H9 (cell line): Measurements from ENCODE around the gene MGP. TPM values are rescaled to one million over a fixed set of nuclear protein-coding genes. Genes with fewer than 3 reads are reported as not detected.

Experiments
- DNase-seq: peaks from one replicate; pipeline ENCODE4 v3.0.0-alpha.2; 2017
- H2AFZ ChIP-seq: one replicate; pipeline ENCODE4 v1.6.1; 2013; ENCODE audit warnings: mild to moderate bottlenecking, low read length, control low read depth, moderate library complexity
- H2AK5ac ChIP-seq: 2 replicates; pipeline ENCODE4 v1.6.1; 2013; ENCODE audit warnings: low read length, control low read depth, mixed read lengths; ENCODE audit not compliant: insufficient read length
- H2BK120ac ChIP-seq: one replicate; pipeline ENCODE4 v1.6.1; 2013; ENCODE audit warnings: low read depth, mild to moderate bottlenecking, low read length, control low read depth, inconsistent platforms; ENCODE audit not compliant: poor library complexity, severe bottlenecking
- H2BK12ac ChIP-seq: 2 replicates; pipeline ENCODE4 v1.6.1; 2013; ENCODE audit warnings: low read length, control low read depth, mixed read lengths, low read depth; ENCODE audit not compliant: insufficient read length
- H2BK15ac ChIP-seq: 2 replicates; pipeline ENCODE4 v1.6.1; 2013; ENCODE audit warnings: low read depth, low read length, control low read depth
- H2BK20ac ChIP-seq: one replicate; pipeline ENCODE4 v1.6.1; 2013; ENCODE audit warnings: low read depth, mild to moderate bottlenecking, low read length, control low read depth, inconsistent platforms; ENCODE audit not compliant: poor library complexity, severe bottlenecking
- H2BK5ac ChIP-seq: 2 replicates; pipeline ENCODE4 v1.6.1; 2013; ENCODE audit warnings: low read length, control low read depth, mixed read lengths; ENCODE audit not compliant: insufficient read length
- H3K14ac ChIP-seq: 2 replicates; pipeline ENCODE4 v1.6.1; 2013; ENCODE audit warnings: low read length, control low read depth; ENCODE audit not compliant: insufficient read depth
- H3K18ac ChIP-seq: 2 replicates; pipeline ENCODE4 v1.6.1; 2013; ENCODE audit warnings: low read depth, mild to moderate bottlenecking, mixed read lengths, low read length, control low read depth; ENCODE audit not compliant: insufficient read length
- H3K23ac ChIP-seq: 2 replicates; pipeline ENCODE4 v1.6.1; 2013; ENCODE audit warnings: low read length, control low read depth, mixed read lengths, low read depth; ENCODE audit not compliant: insufficient read length
- H3K23me2 ChIP-seq: 2 replicates; pipeline ENCODE4 v1.6.1; 2013; ENCODE audit warnings: low read depth, mild to moderate bottlenecking, mixed read lengths, low read length, control low read depth; ENCODE audit not compliant: insufficient read length, poor library complexity, severe bottlenecking
- H3K27ac ChIP-seq: 2 replicates; pipeline ENCODE4 v1.5.1; 2013; ENCODE audit warnings: low read length, control low read depth, mixed read lengths, low read depth; ENCODE audit not compliant: insufficient read length
- H3K27me3 ChIP-seq: 2 replicates; pipeline ENCODE4 v1.6.1; 2013; ENCODE audit warnings: low read length, control low read depth, inconsistent platforms; ENCODE audit not compliant: insufficient read depth
- H3K4ac ChIP-seq: 2 replicates; pipeline ENCODE4 v1.6.1; 2013; ENCODE audit warnings: low read depth, mild to moderate bottlenecking, control low read depth, inconsistent platforms, low read length, moderate library complexity
- H3K4me1 ChIP-seq: 2 replicates; pipeline ENCODE4 v1.6.1; 2013; ENCODE audit warnings: low read length, control low read depth, inconsistent platforms; ENCODE audit not compliant: insufficient read depth
- H3K4me2 ChIP-seq: 2 replicates; pipeline ENCODE4 v1.6.1; 2013; ENCODE audit warnings: low read length, control low read depth, mixed read lengths; ENCODE audit not compliant: insufficient read length, insufficient read depth
- H3K56ac ChIP-seq: 2 replicates; pipeline ENCODE4 v1.6.1; 2013; ENCODE audit warnings: low read depth, mild to moderate bottlenecking, mixed read lengths, low read length, control low read depth; ENCODE audit not compliant: insufficient read length
- H3K79me1 ChIP-seq: 2 replicates; pipeline ENCODE4 v1.6.1; 2013; ENCODE audit warnings: low read depth, mild to moderate bottlenecking, moderate library complexity, low read length, control low read depth, inconsistent platforms; ENCODE audit not compliant: insufficient read depth, poor library complexity, severe bottlenecking
- H3K79me2 ChIP-seq: 2 replicates; pipeline ENCODE4 v1.6.1; 2013; ENCODE audit warnings: low read length, control low read depth, inconsistent platforms; ENCODE audit not compliant: insufficient read depth
- H3K9ac ChIP-seq: 2 replicates; pipeline ENCODE4 v1.6.1; 2013; ENCODE audit warnings: low read length, control low read depth, mixed read lengths; ENCODE audit not compliant: insufficient read length; ENCODE audit errors: extremely low read depth
- H3K9me3 ChIP-seq: one replicate; pipeline ENCODE4 v1.6.1; 2013; ENCODE audit warnings: low read depth, low read length, inconsistent platforms; ENCODE audit not compliant: control insufficient read depth
- H3T11ph ChIP-seq: one replicate; pipeline ENCODE4 v1.6.1; 2013; ENCODE audit warnings: mild to moderate bottlenecking, low read length, control low read depth, inconsistent platforms
- H4K20me1 ChIP-seq: one replicate; pipeline ENCODE4 v1.6.1; 2013; ENCODE audit not compliant: control insufficient read depth, insufficient read length, insufficient read depth
- H4K5ac ChIP-seq: 2 replicates; pipeline ENCODE4 v1.6.1; 2013; ENCODE audit warnings: low read depth, mild to moderate bottlenecking, mixed read lengths, low read length, control low read depth; ENCODE audit not compliant: insufficient read length
- H4K8ac ChIP-seq: replicated peaks from 2 replicates; pipeline ENCODE4 v1.6.1; 2013; ENCODE audit warnings: low read length, control low read depth, mixed read lengths, low read depth; ENCODE audit not compliant: insufficient read length
- H4K91ac ChIP-seq: 2 replicates; pipeline ENCODE4 v1.6.1; 2013; ENCODE audit warnings: low read depth, mild to moderate bottlenecking, moderate library complexity, mixed read lengths, low read length, control low read depth; ENCODE audit not compliant: insufficient read length
- H3K27ac Mint-ChIP-seq, 3 experiments: 2 replicates in 2 of 3; 3 replicates in 1 of 3; pipeline ENCODE4 v1.8.0; 2020 to 2021; ENCODE audit warnings: mixed read lengths in 3 of 3, mild to moderate bottlenecking in 1 of 3, moderate library complexity in 1 of 3
- H3K27me3 Mint-ChIP-seq: 2 replicates; pipeline ENCODE4 v1.8.0; 2021; ENCODE audit warnings: low read depth, mild to moderate bottlenecking, moderate library complexity, mixed read lengths
- H3K36me3 Mint-ChIP-seq, 3 experiments: 2 replicates in 2 of 3; 3 replicates in 1 of 3; pipeline ENCODE4 v1.8.0; 2020 to 2021; ENCODE audit warnings: low read depth in 3 of 3, mixed read lengths in 3 of 3; ENCODE audit not compliant: insufficient read depth in 1 of 3
- H3K4me1 Mint-ChIP-seq, 2 experiments: 2 replicates each; pipeline ENCODE4 v1.8.0; 2020; ENCODE audit warnings: mixed read lengths in 2 of 2
- H3K4me3 Mint-ChIP-seq, 2 experiments: 2 replicates in 1 of 2; 3 replicates in 1 of 2; pipeline ENCODE4 v1.8.0; 2020 to 2021; ENCODE audit warnings: mild to moderate bottlenecking in 2 of 2, mixed read lengths in 2 of 2, moderate library complexity in 1 of 2
- H3K9me3 Mint-ChIP-seq, 2 experiments: 2 replicates in 1 of 2; 3 replicates in 1 of 2; pipeline ENCODE4 v1.8.0; 2020; ENCODE audit warnings: mild to moderate bottlenecking in 2 of 2, mixed read lengths in 2 of 2, moderate library complexity in 1 of 2
- CTCF ChIP-seq: fragments of 200-600 bp; sonication (generic); conservative IDR thresholded peaks from 3 replicates; pipeline ENCODE4 v1.8.0; 2021; ENCODE audit warnings: antibody characterized with exemption, mild to moderate bottlenecking
- total RNA-seq: library from RNA; stranded (reverse); gene quantifications from 2 replicates; pipeline ENCODE4 v1.2.1, GENCODE V29; 2021

MGP gene
- total RNA-seq, 1 experiment from 2014 or later: not detected

DNA sequence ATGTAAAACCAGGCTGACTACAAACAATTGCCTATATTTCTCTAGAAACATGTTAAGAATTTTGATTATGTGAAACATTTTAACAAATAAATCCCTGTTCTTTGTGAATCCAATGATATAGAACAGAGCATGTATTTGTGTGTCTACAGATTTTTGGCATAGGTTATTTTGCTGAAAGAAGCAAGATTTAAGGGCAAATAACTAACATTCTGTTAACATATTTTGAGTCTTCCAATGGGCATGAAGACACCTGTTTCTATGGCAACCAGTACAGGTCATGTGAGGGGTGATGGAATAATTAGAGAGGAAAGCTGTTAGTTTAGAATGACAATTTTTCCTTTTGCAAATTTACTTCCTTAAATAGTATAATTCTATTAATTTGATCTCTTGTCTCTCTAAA lies 51.1 kb downstream of the MGP start:
- no peaks in the 10 kb centered on the region for H3K27me3 Mint-ChIP-seq
- no peak for TF ChIP-seq CTCF
- Histone ChIP-seq H3K23ac (no peak overlapping the region), H3K27ac (no peak overlapping the region), H3K23me2 (no peaks in the 10 kb centered on the region), H2BK5ac (no peak overlapping the region), H4K5ac (no peak overlapping the region), H3K9me3 (no peaks in the 10 kb centered on the region), H3K9ac (no peak overlapping the region), H2BK15ac (no peak overlapping the region), H3K56ac (no peak overlapping the region), H2BK12ac (no peak overlapping the region), H2AK5ac (no peak overlapping the region), H3K79me2 (no peaks in the 10 kb centered on the region), H4K20me1 (no peaks in the 10 kb centered on the region), H3K4ac (no peak overlapping the region), H2BK120ac (no peak overlapping the region), H4K91ac (no peak overlapping the region), H3K18ac (no peak overlapping the region), H2AFZ (no peak overlapping the region), H3T11ph (no peak overlapping the region), H3K4me1 (no peaks in the 10 kb centered on the region), H3K14ac (no peak overlapping the region), H3K4me2 (no peak overlapping the region), H4K8ac (no peak overlapping the region), H3K79me1 (no peaks in the 10 kb centered on the region), H3K27me3 (no peaks in the 10 kb centered on the region), H2BK20ac (no peak overlapping the region)
- H3K36me3 Mint-ChIP-seq: peaks cover 0 to 7% (median 0%) of the 10 kb centered on the region in 3 experiments; a peak in 2 of 7 replicates
- no peak overlapping the region for H3K4me3 Mint-ChIP-seq
- H3K4me1 Mint-ChIP-seq: peaks cover 4 to 6% of the 10 kb centered on the region in 2 experiments; a peak in 3 of 4 replicates
- H3K27ac Mint-ChIP-seq: no peak overlapping the region
- H3K9me3 Mint-ChIP-seq: peaks cover 6 to 9% of the 10 kb centered on the region in 2 experiments
- DNase-seq: no peak
